DMS 273 treated with DMSO at 0.1 percent for 48 hours (cell line): ENCODE measurements around the gene APOB.

Experiments used
- DNase-seq: peaks from one replicate; lab custom pipeline; 2025; lab: John Stamatoyannopoulos, UW

APOB gene

GRCh38 chr2:21047141-21048009 is 3.5 kb upstream of the APOB start:
- DNase-seq = no peak

- DNase-seq = no peak
These were observed 2.6 kb upstream of the APOB start for GRCh38 chr2:21046506-21046905.

GRCh38 chr2:21044694-21045371 is 960 bp upstream of the APOB start:
- no peak for DNase-seq

- DNase-seq = no peak
These were observed 722 bp downstream of the APOB start for GRCh38 chr2:21042958-21043743.

- DNase-seq = no peak
These were observed 1.2 kb downstream of the APOB start for GRCh38 chr2:21042708-21042957.

GRCh38 chr2:21041943-21042707 is 1.7 kb downstream of the APOB start:
- DNase-seq = no peak

GRCh38 chr2:21041462-21041861 is 2.4 kb downstream of the APOB start:
- no peak for DNase-seq

GRCh38 chr2:21040468-21041377 is 3.1 kb downstream of the APOB start:
- no peak for DNase-seq

GRCh38 chr2:21039979-21040467 is 3.9 kb downstream of the APOB start:
- no peak for DNase-seq

GRCh38 chr2:21039080-21039556 is 4.8 kb downstream of the APOB start:
- DNase-seq = no peak

- DNase-seq = no peak
These were observed 5.3 kb downstream of the APOB start for GRCh38 chr2:21038403-21039073.

- DNase-seq = no peak
These were observed 6.2 kb downstream of the APOB start for GRCh38 chr2:21037671-21038108.

- DNase-seq = no peak
These were observed 6.9 kb downstream of the APOB start for GRCh38 chr2:21036708-21037670.

GRCh38 chr2:21035974-21036707 is 7.7 kb downstream of the APOB start:
- no peak for DNase-seq

GRCh38 chr2:21035282-21035973 is 8.4 kb downstream of the APOB start:
- no peak for DNase-seq

GRCh38 chr2:21034972-21035279 is 8.9 kb downstream of the APOB start:
- no peak for DNase-seq

GRCh38 chr2:21034156-21034971 is 9.5 kb downstream of the APOB start:
- no peak for DNase-seq
